Karpas-422 (cell line): ENCODE data around the gene PACC1. TPM values are rescaled to one million over a fixed set of nuclear protein-coding genes. Genes with fewer than 3 reads are reported as not detected.

Experiments used
- DNase-seq: peaks from one replicate; pipeline ENCODE4 v3.0.0-alpha.2; 2015
- H2AFZ ChIP-seq: fragments of 200-600 bp; sonication (generic); 2 replicates; pipeline ENCODE4 v1.6.1; 2014; ENCODE audit warnings: antibody characterized with exemption, low read length, mixed read lengths
- H3K27ac ChIP-seq: fragments of 200-600 bp; sonication (generic); 2 replicates; pipeline ENCODE4 v1.5.1; 2014; ENCODE audit warnings: mild to moderate bottlenecking, low read length, moderate library complexity
- H3K27me3 ChIP-seq: fragments of 200-600 bp; sonication (generic); 2 replicates; pipeline ENCODE4 v1.6.1; 2014; ENCODE audit warnings: low read length, mixed read lengths
- H3K36me3 ChIP-seq: fragments of 200-600 bp; sonication (generic); 2 replicates; pipeline ENCODE4 v1.6.1; 2014; ENCODE audit warnings: low read length, mixed read lengths; ENCODE audit not compliant: insufficient read depth
- H3K4me1 ChIP-seq: fragments of 200-600 bp; sonication (generic); 2 replicates; pipeline ENCODE4 v1.6.1; 2014; ENCODE audit warnings: mild to moderate bottlenecking, low read length, mixed read lengths
- H3K4me2 ChIP-seq: fragments of 200-600 bp; sonication (generic); 2 replicates; pipeline ENCODE4 v1.6.1; 2014; ENCODE audit warnings: low read length, low read depth, mild to moderate bottlenecking; ENCODE audit not compliant: poor library complexity, severe bottlenecking
- H3K4me3 ChIP-seq: fragments of 200-600 bp; sonication (generic); 2 replicates; pipeline ENCODE4 v1.5.1; 2014; ENCODE audit warnings: mild to moderate bottlenecking, antibody characterized with exemption, low read length, mixed read lengths
- H3K79me2 ChIP-seq: fragments of 200-600 bp; sonication (generic); 2 replicates; pipeline ENCODE4 v1.6.1; 2014; ENCODE audit warnings: mild to moderate bottlenecking, low read length, mixed read lengths
- H3K9ac ChIP-seq: fragments of 200-600 bp; sonication (generic); 2 replicates; pipeline ENCODE4 v1.6.0; 2014; ENCODE audit warnings: low read length
- H3K9me2 ChIP-seq: fragments of 200-600 bp; sonication (generic), shearing (Covaris generic); replicated peaks from 2 replicates; pipeline ENCODE4 v1.6.0; 2014; ENCODE audit warnings: mild to moderate bottlenecking, low read length, moderate library complexity; ENCODE audit not compliant: insufficient read depth
- H3K9me3 ChIP-seq: fragments of 300-700, 200-600 bp; sonication (generic); 2 replicates; pipeline ENCODE4 v1.6.1; 2014; ENCODE audit warnings: low read length, mixed read lengths
- H4K20me1 ChIP-seq: fragments of 200-600 bp; sonication (generic); 2 replicates; pipeline ENCODE4 v1.6.1; 2014; ENCODE audit warnings: mild to moderate bottlenecking, antibody characterized with exemption, low read length, low read depth; ENCODE audit not compliant: insufficient read depth
- total RNA-seq: library from RNA; depleted of rRNA; stranded (reverse); fragments of >200 nt; shearing (Covaris generic); gene quantifications from 2 replicates; pipeline ENCODE4 v1.2.3, GENCODE V29; 2014; ENCODE audit warnings: low replicate concordance

The PACC1 gene
- total RNA-seq, 1 experiment from 2014 or later: 17.9 TPM

DNA sequence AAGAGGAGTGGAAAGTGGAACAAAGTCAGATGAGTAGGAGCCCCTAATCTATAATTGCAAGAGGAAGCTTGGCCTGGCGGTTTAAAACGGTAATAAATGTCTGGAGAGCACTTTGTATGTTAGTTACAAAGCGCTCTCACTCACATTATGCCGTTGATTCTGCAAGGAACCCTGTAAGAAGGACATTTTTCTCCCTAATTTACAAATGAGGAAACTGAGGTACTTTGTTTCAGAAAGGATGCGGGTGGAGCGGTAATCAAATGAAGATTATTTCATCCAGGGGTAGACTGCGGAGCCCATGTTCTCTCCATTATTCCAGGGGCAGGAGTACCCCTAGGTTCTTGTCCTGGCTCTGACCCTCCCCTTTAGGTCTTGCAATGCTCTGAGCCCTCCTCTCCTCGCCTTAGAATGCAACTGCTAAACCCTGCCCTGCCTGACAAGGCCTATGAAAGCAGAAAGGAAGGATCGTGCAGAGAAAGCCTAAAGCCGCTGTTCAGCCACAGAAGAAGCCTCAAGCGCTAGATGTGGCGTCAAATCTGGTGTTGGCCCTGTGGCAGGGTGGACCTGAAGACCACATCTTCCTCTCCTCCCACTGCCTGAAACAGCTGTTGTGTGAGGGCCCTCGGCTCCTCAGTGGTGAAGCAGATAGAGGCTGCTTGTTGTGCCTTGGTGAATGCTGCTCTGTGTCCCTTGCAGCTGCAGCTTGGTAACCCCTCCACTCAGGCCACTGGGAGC, 588 bp upstream of the PACC1 start:
- peak overlapping the region; percentile 75 for H3K27ac ChIP-seq
- H3K9me2 ChIP-seq: no peaks in the 10 kb centered on the region
- H3K79me2 ChIP-seq: peaks cover 36% of the 10 kb centered on the region
- no peaks in the 10 kb centered on the region for H3K9me3 ChIP-seq
- no peak for DNase-seq
- peak overlapping the region; percentile 77 for H3K4me3 ChIP-seq
- H3K4me1 ChIP-seq: peaks cover 40% of the 10 kb centered on the region
- peaks cover 13% of the 10 kb centered on the region for H3K36me3 ChIP-seq
- H2AFZ ChIP-seq: peak overlapping the region; percentile 76
- peak overlapping the region; percentile 78 for H3K9ac ChIP-seq
- H4K20me1 ChIP-seq: no peaks in the 10 kb centered on the region; the same call in 1 of the 2 replicates
- H3K27me3 ChIP-seq: no peaks in the 10 kb centered on the region
- H3K4me2 ChIP-seq: peak overlapping the region; percentile 80

- Histone ChIP-seq H3K79me2 (peaks cover 36% of the 10 kb centered on the region), H3K4me2 (peak overlapping the region; percentile 80), H3K27ac (0 out of 2 replicates have a peak overlapping the region, but pooled peaks have one; percentile 21), H3K9me3 (no peaks in the 10 kb centered on the region), H3K9ac (peak overlapping the region; percentile 78), H3K36me3 (peaks cover 27% of the 10 kb centered on the region), H3K9me2 (no peaks in the 10 kb centered on the region), H3K27me3 (no peaks in the 10 kb centered on the region), H4K20me1 (no peaks in the 10 kb centered on the region; the same call in 1 of the 2 replicates), H3K4me1 (peaks cover 40% of the 10 kb centered on the region), H3K4me3 (peak overlapping the region; percentile 77), H2AFZ (peak overlapping the region; percentile 54; the same call in 1 of the 2 replicates)
- no peak for DNase-seq
These were observed 771 bp downstream of the PACC1 start for GRCh38 chr1:212413902-212414327.

DNA sequence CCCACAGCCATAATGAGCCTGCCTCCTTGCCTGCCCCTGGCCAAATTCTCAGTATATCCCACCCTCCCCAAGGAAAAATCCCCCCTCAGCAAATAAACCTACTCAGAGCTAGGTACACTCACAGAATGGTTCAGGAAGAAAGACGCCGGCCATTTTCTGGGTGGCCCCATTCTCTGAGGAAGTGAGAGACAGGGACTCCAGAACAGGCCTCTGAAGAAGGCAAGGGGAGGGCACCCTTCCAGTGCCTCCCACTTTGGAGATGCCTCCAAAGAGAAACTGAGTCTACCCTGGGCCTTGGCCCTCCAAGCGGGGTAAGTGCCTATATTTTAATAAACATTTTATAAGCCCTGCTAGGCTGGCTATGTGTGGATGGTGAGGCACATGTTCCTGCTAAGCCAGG, 2.3 kb downstream of the PACC1 start:
- Histone ChIP-seq H3K4me3 (no peak overlapping the region), H2AFZ (no peak overlapping the region), H3K27me3 (no peaks in the 10 kb centered on the region), H3K9ac (no peak overlapping the region), H3K4me1 (peaks cover 40% of the 10 kb centered on the region), H3K79me2 (peaks cover 36% of the 10 kb centered on the region), H3K9me2 (no peaks in the 10 kb centered on the region), H3K27ac (no peak overlapping the region), H4K20me1 (no peaks in the 10 kb centered on the region; the same call in 1 of the 2 replicates), H3K36me3 (peaks cover 38% of the 10 kb centered on the region), H3K9me3 (no peaks in the 10 kb centered on the region), H3K4me2 (peak overlapping the region; percentile 80)
- no peak for DNase-seq

DNA sequence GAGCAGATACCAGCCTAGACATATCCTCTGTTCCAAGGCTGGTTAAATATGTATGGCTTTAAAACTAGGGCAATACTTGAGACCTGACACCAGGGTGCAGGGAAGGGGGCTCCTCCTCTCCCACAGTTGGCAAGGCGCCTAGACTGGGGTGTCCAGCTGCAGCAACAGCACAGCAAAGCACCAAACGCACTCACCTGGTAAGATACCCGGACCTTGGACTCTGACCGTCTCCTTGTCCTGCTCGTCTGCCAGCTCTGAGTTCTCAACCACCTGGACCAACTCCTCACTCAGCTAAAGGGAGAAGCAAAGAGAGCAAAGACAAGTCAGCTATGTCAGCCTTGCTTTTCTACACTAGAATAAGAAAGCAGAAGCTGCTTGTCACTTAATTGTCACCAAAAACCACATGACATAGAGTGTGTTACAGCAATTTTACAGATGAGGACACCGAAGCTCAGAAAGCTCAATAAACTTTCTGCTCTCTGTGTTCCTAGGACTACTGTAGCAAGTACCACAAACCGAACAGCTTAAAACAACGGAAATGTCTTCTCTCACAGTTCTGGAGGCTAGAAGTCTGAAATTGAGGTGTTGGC, 4.4 kb downstream of the PACC1 start:
- peaks cover 39% of the 10 kb centered on the region for H3K79me2 ChIP-seq
- peaks cover 22% of the 10 kb centered on the region for H3K4me1 ChIP-seq
- H3K9me2 ChIP-seq: no peaks in the 10 kb centered on the region
- no peaks in the 10 kb centered on the region for H3K9me3 ChIP-seq
- H3K36me3 ChIP-seq: peaks cover 54% of the 10 kb centered on the region
- no peak for DNase-seq
- no peak overlapping the region for H3K4me3 ChIP-seq
- no peak overlapping the region for H2AFZ ChIP-seq
- H3K9ac ChIP-seq: no peak overlapping the region
- no peaks in the 10 kb centered on the region; the same call in 1 of the 2 replicates for H4K20me1 ChIP-seq
- H3K27ac ChIP-seq: no peak overlapping the region
- H3K27me3 ChIP-seq: no peaks in the 10 kb centered on the region
- no peak overlapping the region for H3K4me2 ChIP-seq

- no peaks in the 10 kb centered on the region for H3K27me3 ChIP-seq
- H3K4me3 ChIP-seq: no peak overlapping the region
- no peaks in the 10 kb centered on the region for H4K20me1 ChIP-seq
- H3K4me2 ChIP-seq: no peak overlapping the region
- no peak overlapping the region for H3K9ac ChIP-seq
- no peak overlapping the region for H2AFZ ChIP-seq
- peaks cover 48% of the 10 kb centered on the region for H3K36me3 ChIP-seq
- peaks cover 19% of the 10 kb centered on the region for H3K4me1 ChIP-seq
- peaks cover 31% of the 10 kb centered on the region for H3K79me2 ChIP-seq
- no peaks in the 10 kb centered on the region for H3K9me2 ChIP-seq
- H3K27ac ChIP-seq: no peak overlapping the region
- peaks cover 5% of the 10 kb centered on the region; the same call in 1 of the 2 replicates for H3K9me3 ChIP-seq
- no peak for DNase-seq
These were observed 11.9 kb downstream of the PACC1 start for GRCh38 chr1:212402666-212403321.

- Histone ChIP-seq H3K27me3 (no peaks in the 10 kb centered on the region), H3K9me2 (no peaks in the 10 kb centered on the region), H2AFZ (no peak overlapping the region), H3K9ac (no peak overlapping the region), H3K79me2 (peaks cover 38% of the 10 kb centered on the region), H3K4me2 (no peak overlapping the region), H3K4me1 (peaks cover 19% of the 10 kb centered on the region), H3K9me3 (peaks cover 12% of the 10 kb centered on the region), H3K4me3 (no peak overlapping the region), H3K36me3 (peaks cover 50% of the 10 kb centered on the region), H3K27ac (no peak overlapping the region), H4K20me1 (no peaks in the 10 kb centered on the region)
- DNase-seq: no peak
These were observed 12.7 kb downstream of the PACC1 start for GRCh38 chr1:212401838-212402582.

- Histone ChIP-seq H3K36me3 (peaks cover 47% of the 10 kb centered on the region), H3K4me1 (peaks cover 19% of the 10 kb centered on the region), H2AFZ (no peak overlapping the region), H3K9me2 (no peaks in the 10 kb centered on the region), H4K20me1 (no peaks in the 10 kb centered on the region), H3K79me2 (peaks cover 40% of the 10 kb centered on the region), H3K9me3 (peaks cover 16% of the 10 kb centered on the region), H3K4me3 (no peak overlapping the region), H3K9ac (no peak overlapping the region), H3K27ac (peak overlapping the region; percentile 52), H3K27me3 (no peaks in the 10 kb centered on the region), H3K4me2 (peak overlapping the region; percentile 36)
- peak; percentile 79 for DNase-seq
These were observed 13.6 kb downstream of the PACC1 start for GRCh38 chr1:212401042-212401441.
